ENCODE data around the gene APCDD1L. TPM values are rescaled to one million over a fixed set of nuclear protein-coding genes. Genes with fewer than 3 reads are reported as not detected.

Gene APCDD1L
- total RNA-seq, 2 donors from 2014 or later, result 0.40 to 0.50 TPM

Other genes with a start within 250 kb of the APCDD1L start
- 10 to 100 TPM; 22.4 to 27.4 TPM for gene RAB22A, start 205.7 kb downstream of the APCDD1L start, total RNA-seq
- gene VAPB, start 126.2 kb downstream of the APCDD1L start, total RNA-seq, result 10 to 100 TPM; 53.5 to 63.3 TPM
- 10 to 100 TPM; 39.6 to 40.7 TPM for gene STX16, start 135.9 kb upstream of the APCDD1L start, total RNA-seq
- 10 to 100 TPM; 30.3 to 31.1 TPM for gene NPEPL1, start 177.4 kb upstream of the APCDD1L start, total RNA-seq

All from left colon (tissue), 2 donors.